Keratinocyte (primary cell): ENCODE measurements around the gene MLXIP. TPM values are rescaled to one million over a fixed set of nuclear protein-coding genes. Genes with fewer than 3 reads are reported as not detected.
"Not testable (repeated sequence)": the region's sequence is repeated elsewhere in the genome, so short reads cannot be mapped to it uniquely, and the experiment has no call there.

Experiments used
- DNase-seq: peaks from one replicate; pipeline ENCODE4 v3.0.0-alpha.2; 2011; ENCODE audit warnings: low read depth, missing footprints, low spot score
- FAIRE-seq: peaks from 2 replicates; lab custom pipeline; 2011; peaks lifted over from hg19 to GRCh38; lab: Jason Lieb, UNC
- H2AFZ ChIP-seq: 2 replicates; pipeline ENCODE4 v1.6.0; 2012; ENCODE audit warnings: low read length, control low read depth, inconsistent platforms; ENCODE audit not compliant: control insufficient read depth
- H3K27ac ChIP-seq: 2 replicates; pipeline ENCODE4 v1.5.1; 2011; ENCODE audit warnings: low read length; ENCODE audit not compliant: control insufficient read depth, insufficient read depth
- H3K27me3 ChIP-seq: 3 replicates; pipeline ENCODE4 v1.6.0; 2011; ENCODE audit warnings: low read length; ENCODE audit not compliant: control insufficient read depth, insufficient read depth; ENCODE audit errors: extremely low read depth
- H3K36me3 ChIP-seq, 2 experiments: 2 replicates in 1 of 2; 3 replicates in 1 of 2; pipeline ENCODE4 v1.5.1; 2011; ENCODE audit warnings: low read length in 2 of 2, mild to moderate bottlenecking in 1 of 2; ENCODE audit not compliant: control insufficient read depth in 2 of 2, insufficient read depth in 2 of 2; ENCODE audit errors: extremely low read depth in 1 of 2
- H3K4me1 ChIP-seq: 3 replicates; pipeline ENCODE4 v1.5.1; 2011; ENCODE audit warnings: low read length; ENCODE audit not compliant: control insufficient read depth, insufficient read depth; ENCODE audit errors: extremely low read depth
- H3K4me2 ChIP-seq: 3 replicates; pipeline ENCODE4 v1.6.0; 2011; ENCODE audit warnings: low read depth, low read length; ENCODE audit not compliant: control insufficient read depth, insufficient read depth; ENCODE audit errors: extremely low read depth
- H3K4me3 ChIP-seq, 3 experiments: fragments of 200-600 bp in 1 of 3; sonication (generic) in 1 of 3; 2 replicates in 2 of 3; 3 replicates in 1 of 3; pipeline ENCODE4 v1.5.1; 2011 to 2016; ENCODE audit warnings: low read length in 3 of 3, mild to moderate bottlenecking in 3 of 3, control low read depth in 2 of 3, inconsistent platforms in 1 of 3, low read depth in 1 of 3, mixed read lengths in 1 of 3, mixed run types in 1 of 3, moderate library complexity in 1 of 3; ENCODE audit not compliant: control insufficient read depth in 2 of 3, insufficient read depth in 2 of 3; ENCODE audit errors: extremely low read depth in 1 of 3
- H3K79me2 ChIP-seq: 2 replicates; pipeline ENCODE4 v1.6.0; 2012; ENCODE audit warnings: low read length; ENCODE audit not compliant: control insufficient read depth, insufficient read depth
- H3K9ac ChIP-seq: 3 replicates; pipeline ENCODE4 v1.6.0; 2011; ENCODE audit warnings: low read length; ENCODE audit not compliant: control insufficient read depth, insufficient read depth; ENCODE audit errors: extremely low read depth
- H3K9me1 ChIP-seq: 3 replicates; pipeline ENCODE4 v1.6.0; 2011; ENCODE audit warnings: low read length; ENCODE audit not compliant: control insufficient read depth, insufficient read depth; ENCODE audit errors: extremely low read depth
- H3K9me3 ChIP-seq: 2 replicates; pipeline ENCODE4 v1.5.1; 2012; ENCODE audit warnings: low read depth, low read length; ENCODE audit not compliant: control insufficient read depth
- H4K20me1 ChIP-seq: 3 replicates; pipeline ENCODE4 v1.6.0; 2011; ENCODE audit warnings: low read length; ENCODE audit not compliant: control insufficient read depth, insufficient read depth; ENCODE audit errors: extremely low read depth
- CTCF ChIP-seq, 3 experiments: IDR thresholded peaks in 1 of 3; conservative IDR thresholded peaks in 1 of 3; optimal IDR thresholded peaks in 1 of 3; 2 replicates in 2 of 3; 3 replicates in 1 of 3; pipeline versions ENCODE3 to v1.5.1; 2011; ENCODE audit warnings: low read length in 3 of 3, mild to moderate bottlenecking in 3 of 3, moderate library complexity in 2 of 3, control low read depth in 1 of 3, inconsistent platforms in 1 of 3; ENCODE audit not compliant: insufficient read depth in 2 of 3; ENCODE audit errors: extremely low read depth in 1 of 3
- EZH2 ChIP-seq: IDR thresholded peaks from one replicate; pipeline ENCODE4 v1.6.1; 2012; ENCODE audit warnings: inconsistent platforms, mild to moderate bottlenecking, low read length, moderate library complexity
- dilution Hi-C: fragments of 300-500 bp; cut with MboI; formaldehyde crosslinking; loops from one replicate; pipeline ENCODE4 v1.7.0; 2020; ENCODE audit warnings: low sequenced_read_pairs; ENCODE audit not compliant: extremely low pct_ligation_motif_present
- polyA plus RNA-seq, 5 experiments: library from polyadenylated mRNA; depleted of rRNA in 3 of 5; stranded (reverse) in 3 of 5; stranded (forward) in 1 of 5; unstranded in 1 of 5; fragments of >200 nt; gene quantifications; 1 replicate in 1 of 5; 2 replicates in 3 of 5; 3 replicates in 1 of 5; pipeline versions ENCODE4 v1.2.1 to v1.2.3, GENCODE V29; 2011 to 2012; ENCODE audit warnings: missing spikeins in 2 of 5, low read depth in 1 of 5, low replicate concordance in 1 of 5

Gene MLXIP
- polyA plus RNA-seq, 1 donor (not counting 4 experiments of a cell fraction or from before 2014, with no cell fraction given), result 5.5 TPM

- dilution Hi-C loops, result no loop called here
- H3K9me1 ChIP-seq, result peaks cover 6% of the 10 kb centered on the region
- H4K20me1 ChIP-seq, result peaks cover 4% of the 10 kb centered on the region
- no peak overlapping the region for H2AFZ ChIP-seq
- no peak overlapping the region for H3K27ac ChIP-seq
- FAIRE-seq (no peak), DNase-seq (no peak)
- H3K36me3 ChIP-seq, result peaks cover 0 to 5% of the 10 kb centered on the region in 2 experiments
- H3K27me3 ChIP-seq, result no peaks in the 10 kb centered on the region
- no peak overlapping the region for H3K9ac ChIP-seq
- no peaks in the 10 kb centered on the region for H3K9me3 ChIP-seq
- H3K4me3 ChIP-seq, result no peak overlapping the region
- TF ChIP-seq CTCF (optimal IDR thresholded peaks at IDR 0.05 in 1 of 3, IDR thresholded peaks at IDR 0.05 in 1 of 3, conservative IDR thresholded peaks at IDR 0.05 in 1 of 3; ENCODE audit: extremely low read depth in 1 of 3, insufficient read depth in 2 of 3, low read length in 3 of 3) (no peak), EZH2 (no peak)
- H3K4me1 ChIP-seq, result peaks cover 24% of the 10 kb centered on the region
- H3K79me2 ChIP-seq, result peaks cover 74% of the 10 kb centered on the region
- no peak overlapping the region for H3K4me2 ChIP-seq
These were observed 26.3 kb downstream of the MLXIP start for GRCh38 chr12:122104844-122105243.

DNA sequence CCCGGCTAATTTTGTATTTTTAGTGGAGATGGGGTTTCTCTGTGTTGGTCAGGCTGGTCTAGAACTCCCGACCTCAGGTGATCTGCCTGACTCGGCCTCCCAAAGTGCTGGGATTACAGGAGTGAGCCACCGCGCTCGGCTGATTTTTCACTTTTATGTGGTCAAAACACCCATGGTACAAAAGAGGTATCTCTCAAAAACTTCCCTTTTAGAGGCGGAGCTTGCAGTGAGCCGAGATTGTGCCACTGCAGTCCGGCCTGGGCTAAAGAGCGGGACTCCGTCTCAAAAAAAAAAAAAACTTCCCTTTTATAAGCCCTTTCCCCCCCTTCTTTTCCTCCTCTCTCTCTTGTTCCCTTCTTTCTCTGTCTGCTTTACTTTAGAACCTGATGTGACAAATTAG is 26.9 kb downstream of the MLXIP start:
- dilution Hi-C loops, H3K9ac ChIP-seq, H3K27ac ChIP-seq, H3K27me3 ChIP-seq, FAIRE-seq, H3K9me1 ChIP-seq, H3K9me3 ChIP-seq, H2AFZ ChIP-seq, H4K20me1 ChIP-seq, DNase-seq, H3K4me3 ChIP-seq, H3K4me2 ChIP-seq, H3K36me3 ChIP-seq: not testable (repeated sequence)
- Histone ChIP-seq H3K4me1 (peaks cover 21% of the 10 kb centered on the region), H3K79me2 (peaks cover 73% of the 10 kb centered on the region)

DNA sequence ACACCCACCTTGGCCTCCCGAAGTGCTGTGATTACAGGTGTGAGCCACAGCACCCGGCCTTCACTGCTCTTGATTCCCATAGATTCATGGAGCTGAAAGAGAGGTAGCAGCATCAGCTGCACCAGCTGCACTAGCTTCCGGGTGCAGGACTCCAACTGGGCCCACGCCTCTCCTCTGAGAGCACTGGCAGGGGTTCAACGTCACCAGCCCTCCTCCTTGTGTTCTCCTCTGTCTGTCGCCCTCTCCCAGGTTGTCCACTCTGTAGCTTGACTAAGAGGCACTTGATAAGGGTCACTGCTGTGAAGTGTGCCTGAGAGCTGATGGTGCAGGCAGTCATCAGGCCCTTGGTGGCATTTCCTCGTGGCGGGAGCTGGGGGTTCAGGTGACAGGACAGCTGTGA is 28.3 kb downstream of the MLXIP start:
- H3K9me1 ChIP-seq, result peaks cover 5% of the 10 kb centered on the region
- no peaks in the 10 kb centered on the region for H3K9me3 ChIP-seq
- peaks cover 0 to 3% of the 10 kb centered on the region in 2 experiments for H3K36me3 ChIP-seq
- H4K20me1 ChIP-seq, result peaks cover 8% of the 10 kb centered on the region
- H3K4me3 ChIP-seq, result no peak overlapping the region
- H3K27me3 ChIP-seq, result no peaks in the 10 kb centered on the region
- no peak for TF ChIP-seq EZH2
- TF ChIP-seq CTCF (optimal IDR thresholded peaks at IDR 0.05 in 1 of 3, IDR thresholded peaks at IDR 0.05 in 1 of 3, conservative IDR thresholded peaks at IDR 0.05 in 1 of 3; ENCODE audit: extremely low read depth in 1 of 3, insufficient read depth in 2 of 3, low read length in 3 of 3), result no peak
- H3K79me2 ChIP-seq, result peaks cover 64% of the 10 kb centered on the region
- dilution Hi-C loops, result no loop called here
- no peak overlapping the region for H3K4me2 ChIP-seq
- DNase-seq, result no peak
- no peak for FAIRE-seq
- peaks cover 31% of the 10 kb centered on the region for H3K4me1 ChIP-seq
- no peak overlapping the region for H3K9ac ChIP-seq
- H3K27ac ChIP-seq, result no peak overlapping the region
- H2AFZ ChIP-seq, result no peak overlapping the region
